HepG2 (cell line): Measurements from ENCODE around the gene TPX2. TPM values are rescaled to one million over a fixed set of nuclear protein-coding genes. Genes with fewer than 3 reads are reported as not detected.
A peak's percentile ranks its signal among the peaks of the same experiment; 100 is the strongest.

Experiments used
- CERS6 ChIP-seq: sonication (generic); formaldehyde crosslinking; IDR thresholded peaks from 2 replicates; pipeline ENCODE4 v1.5.0; 2020; ENCODE audit warnings: missing genetic modification reagents
- EED ChIP-seq: sonication (generic); formaldehyde crosslinking; IDR thresholded peaks from 2 replicates; pipeline ENCODE4 v1.5.0; 2020; ENCODE audit warnings: mild to moderate bottlenecking, missing genetic modification reagents
- MAFK ChIP-seq, 2 experiments: IDR thresholded peaks in 1 of 2; conservative IDR thresholded peaks in 1 of 2; 2 replicates each; pipeline ENCODE4 v1.6.1; 2011; ENCODE audit warnings: improper control_type of control experiment in 2 of 2, low read length in 2 of 2
- MEIS2 ChIP-seq: sonication (generic); formaldehyde crosslinking; IDR thresholded peaks from 2 replicates; pipeline ENCODE4 v1.9.0; 2021; ENCODE audit warnings: mild to moderate bottlenecking, missing genetic modification reagents
- RBM22 ChIP-seq: fragments of 200-400 bp; formaldehyde crosslinking; optimal IDR thresholded peaks from 2 replicates; pipeline ENCODE3; 2017; ENCODE audit warnings: mild to moderate bottlenecking, low read length, moderate library complexity
- RELA ChIP-seq: sonication (generic); formaldehyde crosslinking; IDR thresholded peaks from 2 replicates; pipeline ENCODE4 v1.4.0; 2020; ENCODE audit warnings: missing genetic modification reagents
- SKIL ChIP-seq: sonication (generic); formaldehyde crosslinking; IDR thresholded peaks from 2 replicates; pipeline ENCODE4 v1.8.0; 2022; ENCODE audit warnings: missing genetic modification reagents, mild to moderate bottlenecking, moderate library complexity, borderline replicate concordance
- THYN1 ChIP-seq: sonication (generic); formaldehyde crosslinking; IDR thresholded peaks from 2 replicates; pipeline ENCODE4 v1.8.1; 2023; ENCODE audit warnings: low read depth, mild to moderate bottlenecking, moderate library complexity, missing genetic modification reagents, borderline replicate concordance
- ZBTB40 ChIP-seq, 2 experiments: fragments of 450-650 bp in 1 of 2; sonication (generic) in 1 of 2; formaldehyde crosslinking in 1 of 2; IDR thresholded peaks; 2 replicates each; pipeline versions ENCODE4 v1.6.1 to v1.8.0; 2016 to 2022; ENCODE audit warnings: antibody characterized with exemption in 1 of 2, mild to moderate bottlenecking in 1 of 2, missing genetic modification reagents in 1 of 2
- ZNF10 ChIP-seq: sonication (generic); formaldehyde crosslinking; IDR thresholded peaks from 2 replicates; pipeline ENCODE4 v1.4.0; 2020; ENCODE audit warnings: mild to moderate bottlenecking, low read depth, missing genetic modification reagents, borderline replicate concordance
- ZNF251 ChIP-seq: sonication (generic); formaldehyde crosslinking; IDR thresholded peaks from 2 replicates; pipeline ENCODE4 v1.9.0; 2021; ENCODE audit warnings: mild to moderate bottlenecking, missing genetic modification reagents
- ZNF317 ChIP-seq: sonication (generic); formaldehyde crosslinking; IDR thresholded peaks from 2 replicates; pipeline ENCODE4 v1.5.0; 2020; ENCODE audit warnings: mild to moderate bottlenecking, missing genetic modification reagents
- ZNF326 ChIP-seq: sonication (generic); formaldehyde crosslinking; IDR thresholded peaks from 2 replicates; pipeline ENCODE4 v1.4.0; 2020; ENCODE audit warnings: missing genetic modification reagents, borderline replicate concordance
- ZNF557 ChIP-seq: sonication (generic); formaldehyde crosslinking; IDR thresholded peaks from 2 replicates; pipeline ENCODE4 v1.4.0; 2020; ENCODE audit warnings: missing genetic modification reagents
- ZNF605 ChIP-seq: sonication (generic); formaldehyde crosslinking; IDR thresholded peaks from 2 replicates; pipeline ENCODE4 v1.8.0; 2022; ENCODE audit warnings: mild to moderate bottlenecking, missing genetic modification reagents
- ZNF616 ChIP-seq: sonication (generic); formaldehyde crosslinking; IDR thresholded peaks from 2 replicates; pipeline ENCODE4 v1.5.0; 2020; ENCODE audit warnings: low read depth, mild to moderate bottlenecking, missing genetic modification reagents
- ZNF768 ChIP-seq: sonication (generic); formaldehyde crosslinking; IDR thresholded peaks from 2 replicates; pipeline ENCODE4 v1.4.0; 2020; ENCODE audit warnings: missing genetic modification reagents
- polyA plus RNA-seq, 8 experiments: library from polyadenylated mRNA; depleted of rRNA in 3 of 8; stranded (reverse) in 7 of 8; unstranded in 1 of 8; fragments of >200 nt; fragmentation: Illumina TruSeq in 4 of 8; extraction: Trizol in 4 of 8; gene quantifications; 2 replicates each; pipeline versions ENCODE4 v1.2.1 to v1.2.3, GENCODE V29; 2011 to 2016; ENCODE audit warnings: low read depth in 4 of 8, missing spikeins in 1 of 8, mixed read lengths in 1 of 8; ENCODE audit not compliant: insufficient read depth in 1 of 8
- total RNA-seq, 5 experiments: library from RNA; depleted of rRNA; stranded (reverse); fragments of >200 nt; fragmentation: Illumina TruSeq; extraction: Trizol; gene quantifications; 2 replicates each; pipeline ENCODE4 v1.2.3, GENCODE V29; 2016; ENCODE audit warnings: low read depth in 1 of 5

TPX2 gene
- total and polyA plus RNA-seq, 2 of the 13 experiments (the other 11 are each of a cell fraction or from before 2014, with no cell fraction given): 34.3 to 124 TPM

GRCh38 chr20:31716818-31717477 lies 22.1 kb upstream of the TPX2 start (continued):
- TF ChIP-seq CERS6 (CRISPR knock-in tag): no peak
- no peak for TF ChIP-seq RELA (CRISPR knock-in tag)
- TF ChIP-seq EED (CRISPR knock-in tag): no peak
- TF ChIP-seq MEIS2 (CRISPR knock-in tag): no peak
- no peak for TF ChIP-seq MAFK (conservative IDR thresholded peaks at IDR 0.05 in 1 of 2, IDR thresholded peaks at IDR 0.05 in 1 of 2; ENCODE audit: low read length in 2 of 2)
- no peak for TF ChIP-seq ZNF605 (CRISPR knock-in tag)
- no peak for TF ChIP-seq ZNF768 (CRISPR knock-in tag)
- TF ChIP-seq ZNF317 (CRISPR knock-in tag): 0 out of 2 replicates have a peak, but pooled peaks have one; percentile 21
- TF ChIP-seq ZNF10 (CRISPR knock-in tag): no peak
- no peak for TF ChIP-seq ZNF616 (CRISPR knock-in tag)
- no peak for TF ChIP-seq ZNF557 (CRISPR knock-in tag)
- no peak for TF ChIP-seq THYN1 (CRISPR knock-in tag)
- no peak for TF ChIP-seq ZNF326 (CRISPR knock-in tag)
- TF ChIP-seq SKIL: no peak
- peak; percentile 83 for TF ChIP-seq RBM22
- no peak for TF ChIP-seq ZNF251 (CRISPR knock-in tag)
- no peak for TF ChIP-seq ZBTB40 (IDR thresholded peaks at IDR 0.05)
- TF ChIP-seq ZBTB40 (CRISPR knock-in tag; IDR thresholded peaks at IDR 0.05): no peak
